ENCODE results near the gene CCDC60.

DNA sequence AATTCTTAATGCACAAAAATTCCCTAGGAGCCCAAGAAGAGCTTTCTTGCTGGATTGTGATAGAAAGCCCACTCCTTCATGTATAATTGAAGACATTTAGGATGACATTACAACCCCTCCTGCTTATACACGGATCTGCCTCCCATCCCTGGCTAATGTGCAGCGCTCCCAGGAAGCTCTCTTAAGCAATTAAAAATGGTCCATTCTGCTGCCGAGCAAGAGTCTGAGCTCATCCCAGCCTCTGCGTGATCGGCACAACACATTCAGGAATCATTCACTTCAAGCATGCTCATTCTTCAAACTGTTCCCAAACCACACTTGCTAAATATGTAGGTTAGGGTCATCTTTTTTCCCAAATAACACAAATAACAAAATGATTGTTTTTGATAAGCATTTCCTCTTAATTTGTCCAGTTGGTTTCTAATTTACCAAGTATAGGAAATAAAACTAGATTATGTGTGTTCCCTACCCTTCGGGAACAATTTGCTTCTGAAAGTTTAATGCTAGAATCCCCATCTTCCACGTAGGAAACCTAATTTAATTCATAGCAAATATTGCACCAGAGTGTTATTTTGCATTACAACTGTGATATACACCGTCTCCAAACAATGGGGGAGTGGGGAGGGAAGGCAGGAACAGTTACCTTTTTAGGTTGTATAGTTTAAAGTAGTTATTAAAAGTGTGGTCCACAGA, 241.7 kb downstream of the CCDC60 start:
- TF ChIP-seq, protein P1, sequence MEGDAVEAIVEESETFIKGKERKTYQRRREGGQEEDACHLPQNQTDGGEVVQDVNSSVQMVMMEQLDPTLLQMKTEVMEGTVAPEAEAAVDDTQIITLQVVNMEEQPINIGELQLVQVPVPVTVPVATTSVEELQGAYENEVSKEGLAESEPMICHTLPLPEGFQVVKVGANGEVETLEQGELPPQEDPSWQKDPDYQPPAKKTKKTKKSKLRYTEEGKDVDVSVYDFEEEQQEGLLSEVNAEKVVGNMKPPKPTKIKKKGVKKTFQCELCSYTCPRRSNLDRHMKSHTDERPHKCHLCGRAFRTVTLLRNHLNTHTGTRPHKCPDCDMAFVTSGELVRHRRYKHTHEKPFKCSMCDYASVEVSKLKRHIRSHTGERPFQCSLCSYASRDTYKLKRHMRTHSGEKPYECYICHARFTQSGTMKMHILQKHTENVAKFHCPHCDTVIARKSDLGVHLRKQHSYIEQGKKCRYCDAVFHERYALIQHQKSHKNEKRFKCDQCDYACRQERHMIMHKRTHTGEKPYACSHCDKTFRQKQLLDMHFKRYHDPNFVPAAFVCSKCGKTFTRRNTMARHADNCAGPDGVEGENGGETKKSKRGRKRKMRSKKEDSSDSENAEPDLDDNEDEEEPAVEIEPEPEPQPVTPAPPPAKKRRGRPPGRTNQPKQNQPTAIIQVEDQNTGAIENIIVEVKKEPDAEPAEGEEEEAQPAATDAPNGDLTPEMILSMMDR (IDR thresholded peaks at IDR 0.05) = no peak
- TF ChIP-seq POLR2A (IDR thresholded peaks at IDR 0.05; ENCODE audit: low read depth) (no peak), POLR2AphosphoS5 (IDR thresholded peaks at IDR 0.05) (no peak), EP300 (IDR thresholded peaks at IDR 0.05) (no peak)

Data from esophagus muscularis mucosa (tissue), 4 donors.